ENCODE results near the gene BABAM2.

DNA sequence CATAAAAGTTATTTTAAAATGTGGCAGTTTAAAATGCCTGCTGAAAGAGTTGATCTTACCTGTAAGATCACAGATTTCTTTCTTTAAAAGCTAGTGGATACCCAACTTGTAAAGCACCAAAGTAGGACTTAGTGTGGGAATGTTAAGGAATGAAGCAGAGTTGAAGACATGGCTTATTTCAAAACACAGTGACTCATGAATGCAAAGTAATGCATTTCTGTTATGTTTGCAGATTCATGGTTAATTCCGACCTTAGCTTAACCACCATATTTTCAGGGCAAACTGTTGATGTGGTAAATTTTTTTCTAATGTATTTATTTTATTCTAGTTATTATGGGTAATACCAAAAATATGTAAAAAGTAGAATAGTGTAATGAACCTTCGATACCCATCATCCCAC is 295.4 kb downstream of the BABAM2 start:
- TF ChIP-seq CTCF (conservative IDR thresholded peaks at IDR 0.05; ENCODE audit: low read depth, low read length): no peak
- TF ChIP-seq EZH2 (IDR thresholded peaks at IDR 0.05; ENCODE audit: low read length, unreplicated experiment): no peak
- TF ChIP-seq EZH2phosphoT487 (IDR thresholded peaks at IDR 0.05; ENCODE audit: borderline replicate concordance, low read length): no peak

All from PC-3 (cell line).